Uterus (tissue), 4 donors: ENCODE measurements around the gene NSFL1C. TPM values are rescaled to one million over a fixed set of nuclear protein-coding genes. Genes with fewer than 3 reads are reported as not detected.

Source experiments
- DNase-seq, 2 donors: peaks; one replicate each; pipeline ENCODE4 v3.0.0-alpha.2; 2019 to 2020
- H3K27ac ChIP-seq, 2 donors: fragments of 200-600 bp; sonication (generic); 1 replicate in 1 of 2; 2 replicates in 1 of 2; pipeline ENCODE4 v1.5.1; 2016 to 2018
- H3K27me3 ChIP-seq, 2 donors: fragments of 200-600 bp; sonication (generic); one replicate each; pipeline ENCODE4 v1.5.1; 2018 to 2019; ENCODE audit warnings: control low read depth in 1 of 2
- H3K36me3 ChIP-seq, 2 donors: fragments of 200-600 bp; sonication (generic); one replicate each; pipeline ENCODE4 v1.5.1; 2019; ENCODE audit warnings: control low read depth in 1 of 2
- H3K4me1 ChIP-seq, 2 donors: fragments of 200-600 bp; sonication (generic); one replicate each; pipeline ENCODE4 v1.5.1; 2018 to 2019; ENCODE audit warnings: control low read depth in 1 of 2
- H3K4me3 ChIP-seq, 2 donors: fragments of 200-600 bp; sonication (generic); 1 replicate in 1 of 2; 2 replicates in 1 of 2; pipeline ENCODE4 v1.5.1; 2018 to 2019; ENCODE audit warnings: mild to moderate bottlenecking in 1 of 2
- H3K9me3 ChIP-seq, 2 donors: fragments of 200-600 bp; sonication (generic); one replicate each; pipeline ENCODE4 v1.5.1; 2019; ENCODE audit warnings: control low read depth in 1 of 2
- CTCF ChIP-seq, 4 experiments: fragments of 200-600 bp in 2 of 4; fragments of 450-650 bp in 2 of 4; sonication (generic) in 2 of 4; IDR thresholded peaks; one replicate each; pipeline ENCODE4 v1.5.1; 2016 to 2019; ENCODE audit warnings: antibody characterized with exemption in 4 of 4, mild to moderate bottlenecking in 2 of 4, moderate library complexity in 1 of 4
- POLR2A ChIP-seq, 2 donors: fragments of 450-650 bp; IDR thresholded peaks; one replicate each; pipeline ENCODE4 v1.6.1; 2016; ENCODE audit warnings: antibody characterized with exemption in 2 of 2, mild to moderate bottlenecking in 1 of 2, moderate library complexity in 1 of 2
- intact Hi-C: fragments of 100-400 bp; cut with DNase I; formaldehyde crosslinking; loops from one replicate; pipeline ENCODE4 v1.15.1; 2023; ENCODE audit warnings: low total_unique reads
- total RNA-seq, 4 donors: library from RNA; depleted of rRNA in 3 of 4; stranded (reverse); fragments of >200 nt in 3 of 4; gene quantifications; one replicate each; pipeline versions ENCODE4 v1.1.0 to v1.2.4, GENCODE V29; 2014 to 2023
- donor health status: DM: yes; HTN: yes; CAD: no.

NSFL1C gene
- total RNA-seq, 4 donors from 2014 or later = 18.7 to 67.8 (median 35.8) TPM

- no peak for DNase-seq
These were observed 13.4 kb upstream of the NSFL1C start for GRCh38 chr20:1479831-1480595.

GRCh38 chr20:1478566-1478965 lies 11.9 kb upstream of the NSFL1C start:
- Histone ChIP-seq H3K9me3 (no peaks in the 10 kb centered on the region), H3K4me1 (no peaks in the 10 kb centered on the region), H3K36me3 (no peaks in the 10 kb centered on the region), H3K27ac (no peak overlapping the region), H3K4me3 (no peak overlapping the region), H3K27me3 (no peaks in the 10 kb centered on the region)
- no peak for DNase-seq
- TF ChIP-seq POLR2A (IDR thresholded peaks at IDR 0.05) = no peak
- no peak for TF ChIP-seq CTCF (IDR thresholded peaks at IDR 0.05)
- intact Hi-C loops = no loop called here

More at GRCh38 chr20:1479831-1480595, 13.4 kb upstream of the NSFL1C start:
- no peaks in the 10 kb centered on the region for H3K4me1 ChIP-seq
- no peaks in the 10 kb centered on the region for H3K36me3 ChIP-seq
- H3K4me3 ChIP-seq = no peak overlapping the region
- intact Hi-C loops = no loop called here
- H3K27me3 ChIP-seq = no peaks in the 10 kb centered on the region
- no peak overlapping the region for H3K27ac ChIP-seq
- no peaks in the 10 kb centered on the region for H3K9me3 ChIP-seq
- TF ChIP-seq POLR2A (IDR thresholded peaks at IDR 0.05) (no peak), CTCF (IDR thresholded peaks at IDR 0.05) (no peak)

GRCh38 chr20:1477896-1478490 lies 11.3 kb upstream of the NSFL1C start:
- Histone ChIP-seq H3K36me3 (no peaks in the 10 kb centered on the region), H3K27me3 (no peaks in the 10 kb centered on the region), H3K4me1 (no peaks in the 10 kb centered on the region), H3K9me3 (no peaks in the 10 kb centered on the region), H3K4me3 (no peak overlapping the region), H3K27ac (no peak overlapping the region)
- no peak for DNase-seq
- intact Hi-C loops = no loop called here
- TF ChIP-seq CTCF (IDR thresholded peaks at IDR 0.05) = no peak

GRCh38 chr20:1474817-1475603 lies 8.4 kb upstream of the NSFL1C start:
- intact Hi-C loops = no loop called here
- Histone ChIP-seq H3K36me3 (no peaks in the 10 kb centered on the region), H3K9me3 (no peaks in the 10 kb centered on the region), H3K27ac (no peak overlapping the region), H3K4me3 (no peak overlapping the region), H3K27me3 (no peaks in the 10 kb centered on the region), H3K4me1 (no peaks in the 10 kb centered on the region)
- DNase-seq = no peak
- no peak for TF ChIP-seq POLR2A (IDR thresholded peaks at IDR 0.05)
- TF ChIP-seq CTCF (IDR thresholded peaks at IDR 0.05) = no peak

- no peak for TF ChIP-seq POLR2A (IDR thresholded peaks at IDR 0.05)
- TF ChIP-seq CTCF (IDR thresholded peaks at IDR 0.05) = no peak
- intact Hi-C loops = no loop called here
- no peak for DNase-seq
These were observed 7.7 kb upstream of the NSFL1C start for GRCh38 chr20:1474325-1474724.

More at GRCh38 chr20:1474325-1474724, 7.7 kb upstream of the NSFL1C start:
- Histone ChIP-seq H3K4me3 (no peak overlapping the region), H3K27me3 (no peaks in the 10 kb centered on the region), H3K36me3 (no peaks in the 10 kb centered on the region), H3K9me3 (no peaks in the 10 kb centered on the region), H3K27ac (no peak overlapping the region), H3K4me1 (no peaks in the 10 kb centered on the region)
